ENCODE data around the gene KLC3. TPM values are rescaled to one million over a fixed set of nuclear protein-coding genes. Genes with fewer than 3 reads are reported as not detected.

Gene KLC3
- total RNA-seq, 4 donors from 2014 or later: not detected

- Histone ChIP-seq H3K4me1 (no peaks in the 10 kb centered on the region), H3K9me3 (no peaks in the 10 kb centered on the region), H3K4me3 (no peak overlapping the region), H3K27ac (no peak overlapping the region), H3K36me3 (no peaks in the 10 kb centered on the region), H3K27me3 (peaks cover 0 to 17% of the 10 kb centered on the region in 2 donors)
- TF ChIP-seq POLR2A (IDR thresholded peaks at IDR 0.05) (no peak), CTCF (IDR thresholded peaks at IDR 0.05) (no peak)
- DNase-seq: no peak
Measured at GRCh38 chr19:45385392-45386221, 45.1 kb downstream of the KLC3 start.

- Histone ChIP-seq H3K4me3 (no peak overlapping the region), H3K36me3 (peaks cover 0 to 4% (median 0%) of the 10 kb centered on the region in 3 donors), H3K4me1 (no peaks in the 10 kb centered on the region), H3K27me3 (peaks cover 0 to under 1% of the 10 kb centered on the region in 2 donors), H3K9me3 (no peaks in the 10 kb centered on the region), H3K27ac (no peak overlapping the region)
- no peak for TF ChIP-seq POLR2A (IDR thresholded peaks at IDR 0.05)
- no peak for TF ChIP-seq CTCF (IDR thresholded peaks at IDR 0.05)
- no peak for DNase-seq
Measured at GRCh38 chr19:45391346-45391745, 50.8 kb downstream of the KLC3 start.

- H3K36me3 ChIP-seq: peaks cover 0 to 11% (median 0%) of the 10 kb centered on the region in 3 donors
- H3K27ac ChIP-seq: no peak overlapping the region
- H3K4me3 ChIP-seq: no peak overlapping the region
- H3K4me1 ChIP-seq: no peaks in the 10 kb centered on the region
- no peak for TF ChIP-seq POLR2A (IDR thresholded peaks at IDR 0.05)
- TF ChIP-seq CTCF (IDR thresholded peaks at IDR 0.05): no peak
- H3K9me3 ChIP-seq: no peaks in the 10 kb centered on the region
- H3K27me3 ChIP-seq: no peaks in the 10 kb centered on the region
- DNase-seq: no peak
Measured at GRCh38 chr19:45391871-45392665, 51.5 kb downstream of the KLC3 start.

GRCh38 chr19:45395821-45396617, 55.5 kb downstream of the KLC3 start:
- Histone ChIP-seq H3K4me3 (no peak overlapping the region), H3K27me3 (no peaks in the 10 kb centered on the region), H3K4me1 (peaks cover 0 to 15% (median 0%) of the 10 kb centered on the region in 4 donors), H3K27ac (no peak overlapping the region), H3K9me3 (no peaks in the 10 kb centered on the region), H3K36me3 (peaks cover 0 to 11% (median 0%) of the 10 kb centered on the region in 3 donors)
- TF ChIP-seq POLR2A (IDR thresholded peaks at IDR 0.05): no peak
- no peak for TF ChIP-seq CTCF (IDR thresholded peaks at IDR 0.05)
- no peak for DNase-seq

GRCh38 chr19:45400192-45400591, 59.6 kb downstream of the KLC3 start:
- H3K4me3 ChIP-seq: no peak overlapping the region
- DNase-seq: no peak

More at GRCh38 chr19:45400192-45400591, 59.6 kb downstream of the KLC3 start:
- Histone ChIP-seq H3K9me3 (no peaks in the 10 kb centered on the region), H3K27ac (no peak overlapping the region), H3K4me1 (peaks cover 0 to 41% (median 7%) of the 10 kb centered on the region in 4 donors), H3K36me3 (peaks cover 0 to 11% (median 0%) of the 10 kb centered on the region in 3 donors), H3K27me3 (no peaks in the 10 kb centered on the region)
- no peak for TF ChIP-seq POLR2A (IDR thresholded peaks at IDR 0.05)
- no peak for TF ChIP-seq CTCF (IDR thresholded peaks at IDR 0.05)
